ENCODE data around the gene GNG7.

- TF ChIP-seq POLR2A (IDR thresholded peaks at IDR 0.05; ENCODE audit: low read depth, low read length) (no peak), POLR2AphosphoS5 (IDR thresholded peaks at IDR 0.05; ENCODE audit: low read depth, low read length) (no peak), SPI1 (IDR thresholded peaks at IDR 0.05; ENCODE audit: low read depth, low read length) (no peak), TAF1 (IDR thresholded peaks at IDR 0.05; ENCODE audit: low read depth, low read length) (no peak), PAX5 (IDR thresholded peaks at IDR 0.05; ENCODE audit: insufficient read depth, low read length, severe bottlenecking) (no peak), POU2F2 (IDR thresholded peaks at IDR 0.05; ENCODE audit: low read depth, low read length) (no peak)
Measured at GRCh38 chr19:2582984-2583956, 119.2 kb downstream of the GNG7 start.

Measured in GM12891 (cell line).